OCI-LY7 (cell line): ENCODE results near the gene IPP. TPM values are rescaled to one million over a fixed set of nuclear protein-coding genes. Genes with fewer than 3 reads are reported as not detected.

Experiments used
- BruUV-seq: library from RNA; stranded (reverse); fragments of 400-500 nt; replicated peaks from 2 replicates; lab custom pipeline; 2021; lab: Mats Ljungman, UMichigan
- CTCF ChIA-PET: fragments of 300-600 bp; sonication (Branson Sonifier 250); formaldehyde crosslinking; loops from one replicate; lab custom pipeline; 2022; ENCODE audit warnings: antibody characterized with exemption; ENCODE audit not compliant: unreplicated experiment; lab: Charles Lee
- POLR2A ChIA-PET: fragments of 300-600 bp; sonication (Branson Sonifier 250); formaldehyde crosslinking; loops from one replicate; lab custom pipeline; 2022; ENCODE audit warnings: antibody characterized with exemption; lab: Charles Lee
- DNase-seq: peaks from one replicate; pipeline ENCODE4 v3.0.0-alpha.2; 2015; ENCODE audit warnings: low spot score
- H2AFZ ChIP-seq: fragments of 200-600 bp; sonication (generic), shearing (Covaris generic); 2 replicates; pipeline ENCODE4 v1.6.1; 2014; ENCODE audit warnings: mild to moderate bottlenecking, antibody characterized with exemption, low read length, moderate library complexity
- H3K27ac ChIP-seq: fragments of 200-600 bp; sonication (generic); 2 replicates; pipeline ENCODE4 v1.5.1; 2014; ENCODE audit warnings: mixed run types, low read depth, mild to moderate bottlenecking, moderate library complexity, low read length, inconsistent platforms; ENCODE audit not compliant: poor library complexity, severe bottlenecking
- H3K36me3 ChIP-seq: fragments of 200-600 bp; sonication (generic); 2 replicates; pipeline ENCODE4 v1.6.1; 2014; ENCODE audit warnings: mild to moderate bottlenecking, antibody characterized with exemption, low read length, moderate library complexity, mixed read lengths; ENCODE audit not compliant: insufficient read depth
- H3K4me1 ChIP-seq: fragments of 200-600 bp; sonication (generic); 2 replicates; pipeline ENCODE4 v1.5.1; 2014; ENCODE audit warnings: mild to moderate bottlenecking, low read length; ENCODE audit not compliant: insufficient read depth, poor library complexity, severe bottlenecking
- H3K4me2 ChIP-seq: fragments of 200-600 bp; sonication (generic); 2 replicates; pipeline ENCODE4 v1.6.1; 2014; ENCODE audit warnings: mild to moderate bottlenecking, low read length
- H3K4me3 ChIP-seq: fragments of 200-600 bp; sonication (generic); 2 replicates; pipeline ENCODE4 v1.5.1; 2014; ENCODE audit warnings: mild to moderate bottlenecking, low read depth, low read length; ENCODE audit not compliant: poor library complexity, severe bottlenecking
- H3K79me2 ChIP-seq: fragments of 200-600 bp; sonication (generic); 2 replicates; pipeline ENCODE4 v1.6.1; 2016; ENCODE audit warnings: low read depth, mild to moderate bottlenecking, low read length, moderate library complexity, mixed read lengths; ENCODE audit not compliant: insufficient read depth
- H3K9me2 ChIP-seq: fragments of 200-600 bp; sonication (generic); 2 replicates; pipeline ENCODE4 v1.6.1; 2016; ENCODE audit warnings: mild to moderate bottlenecking, low read length, mixed read lengths; ENCODE audit not compliant: insufficient read depth
- H3K9me3 ChIP-seq: fragments of 200-600 bp; sonication (generic); 2 replicates; pipeline ENCODE4 v1.6.1; 2014; ENCODE audit warnings: mild to moderate bottlenecking, mixed run types, low read length, mixed read lengths
- H4K20me1 ChIP-seq: fragments of 200-600 bp; sonication (generic); 2 replicates; pipeline ENCODE4 v1.6.1; 2014; ENCODE audit warnings: mild to moderate bottlenecking, antibody characterized with exemption, low read length, moderate library complexity, mixed read lengths; ENCODE audit not compliant: insufficient read depth
- CTCF ChIP-seq: fragments of 200-600 bp; sonication (generic); conservative IDR thresholded peaks from 2 replicates; pipeline ENCODE4 v1.5.1; 2014; ENCODE audit warnings: mild to moderate bottlenecking, antibody characterized with exemption, low read length, moderate library complexity, mixed read lengths
- EZH2phosphoT487 ChIP-seq: fragments of 200-600 bp; sonication (generic); IDR thresholded peaks from 2 replicates; pipeline ENCODE4 v1.6.1; 2018; ENCODE audit warnings: low read depth, borderline replicate concordance, mild to moderate bottlenecking, mixed run types, antibody characterized with exemption, low read length, moderate library complexity, mixed read lengths
- intact Hi-C: fragments of 100-400 bp; cut with micrococcal nuclease; formaldehyde crosslinking; loops from one replicate; pipeline ENCODE4 v1.10.0; 2022; ENCODE audit not compliant: unreplicated experiment
- total RNA-seq, 2 experiments: library from RNA; depleted of rRNA in 1 of 2; stranded (reverse); fragments of >200 nt in 1 of 2; shearing (Covaris generic) in 1 of 2; gene quantifications; 2 replicates each; pipeline ENCODE4 v1.2.3, GENCODE V29; 2014 to 2022

IPP gene
- total RNA-seq, 2 experiments from 2014 or later = 4.6 to 17.9 TPM

GRCh38 chr1:45686288-45687013 lies 64.0 kb downstream of the IPP start, which contains the start of gene GPBP1L1:
Gene GPBP1L1 (minus strand): TSS chr1:45686533. CDS start chr1:45659087, 27,446 bp downstream.
- H3K9me2 ChIP-seq = no peaks in the 10 kb centered on the region
- peaks cover 83% of the 10 kb centered on the region for H3K79me2 ChIP-seq
- H3K36me3 ChIP-seq = peaks cover 35% of the 10 kb centered on the region
- peak within 1 kb of the TSS; percentile 96 for H3K4me2 ChIP-seq
- ChIA-PET POLR2A (interaction anchor here (0.5 to 2.6 kb wide), 17 partner anchors 11 to 513 kb away, joined by 3 to 14 read pairs (median 3); partner anchors contain the start of genes CCDC163 and MMACHC), CTCF (interaction anchor here (1.5 kb wide), 1 partner anchor 177 kb away, joined by 4 read pairs; no protein-coding TSS in a partner anchor)
- H3K9me3 ChIP-seq = no peaks in the 10 kb centered on the region
- no TSS peak for BruUV-seq
- no peak for TF ChIP-seq EZH2phosphoT487
- TF ChIP-seq CTCF = no peak
- H3K4me1 ChIP-seq = peaks cover 37% of the 10 kb centered on the region
- peaks cover 26% of the 10 kb centered on the region for H4K20me1 ChIP-seq
- peak; percentile 97 for DNase-seq
- H3K27ac ChIP-seq = peak within 1 kb of the TSS; percentile 91
- peak within 1 kb of the TSS; percentile 94 for H3K4me3 ChIP-seq
- intact Hi-C loops = loop anchor here (1.0 to 10.0 kb wide), 8 partner anchors 64 to 561 kb away; partner anchors contain the start of genes IPP, MAST2, MUTYH and PIK3R3
- H2AFZ ChIP-seq = peak within 1 kb of the TSS; percentile 61; the same call in 1 of the 2 replicates

GRCh38 chr1:45686015-45686287 lies 64.5 kb downstream of the IPP start:
- peak overlapping the region; percentile 80 for H3K4me2 ChIP-seq
- H3K4me3 ChIP-seq = peak overlapping the region; percentile 94
- H3K36me3 ChIP-seq = peaks cover 35% of the 10 kb centered on the region
- intact Hi-C loops = loop anchor here (1.0 to 10.0 kb wide), 6 partner anchors 116 to 561 kb away; partner anchors contain the start of genes MAST2, MUTYH, PIK3R3 and PRDX1
- TF ChIP-seq CTCF (peak; percentile 72), EZH2phosphoT487 (no peak)
- BruUV-seq = no TSS peak
- DNase-seq = peak; percentile 78
- peaks cover 31% of the 10 kb centered on the region for H4K20me1 ChIP-seq
- H3K9me2 ChIP-seq = no peaks in the 10 kb centered on the region
- POLR2A ChIA-PET = interaction anchor here (0.5 to 2.6 kb wide), 17 partner anchors 10 to 513 kb away, joined by 3 to 14 read pairs (median 3); partner anchors contain the start of genes CCDC163 and MMACHC
- no peaks in the 10 kb centered on the region for H3K9me3 ChIP-seq
- CTCF ChIA-PET = no interaction called here
- peaks cover 83% of the 10 kb centered on the region for H3K79me2 ChIP-seq
- peak overlapping the region; percentile 56; the same call in 1 of the 2 replicates for H2AFZ ChIP-seq
- H3K27ac ChIP-seq = peak overlapping the region; percentile 91
- H3K4me1 ChIP-seq = peaks cover 42% of the 10 kb centered on the region
